ENCODE measurements around the gene PARD3. TPM values are rescaled to one million over a fixed set of nuclear protein-coding genes. Genes with fewer than 3 reads are reported as not detected.

The PARD3 gene
- total RNA-seq, 1 experiment from 2014 or later = 154 TPM

- H3K4me1 ChIP-seq (ENCODE audit: insufficient read depth, low read length) = peaks cover 13% of the 10 kb centered on the region; the same call in 1 of the 2 replicates
- DNase-seq = no peak
- no peak for ATAC-seq
- TF ChIP-seq EZH2 (IDR thresholded peaks at IDR 0.05; ENCODE audit: low read length, unreplicated experiment) (no peak), CTCF (conservative IDR thresholded peaks at IDR 0.05; ENCODE audit: low read depth, low read length) (no peak), EZH2phosphoT487 (IDR thresholded peaks at IDR 0.05; ENCODE audit: borderline replicate concordance, low read length) (no peak)
- no TSS peak for BruUV-seq (replicated peaks)
- H3K4me3 ChIP-seq (ENCODE audit: low read length) = no peak overlapping the region
- H3K9me2 ChIP-seq (replicated peaks; ENCODE audit: low read length) = no peaks in the 10 kb centered on the region
- ChIA-PET POLR2A (ENCODE audit: unreplicated experiment) (no interaction called here), CTCF (interaction anchor here (0.6 kb wide), 2 partner anchors 319 to 333 kb away, joined by 3 read pairs; no protein-coding TSS in a partner anchor)
- no peak overlapping the region for H2AFZ ChIP-seq (ENCODE audit: low read length)
- H3K4me2 ChIP-seq (ENCODE audit: low read length) = no peak overlapping the region
- no peaks in the 10 kb centered on the region for H3K9me3 ChIP-seq (ENCODE audit: low read length)
- H3K79me2 ChIP-seq (ENCODE audit: low read length) = peaks cover 62% of the 10 kb centered on the region
- no peaks in the 10 kb centered on the region for H3K36me3 ChIP-seq (ENCODE audit: low read depth, low read length)
- H3F3A ChIP-seq (ENCODE audit: low read length, unreplicated experiment) = no peaks in the 10 kb centered on the region
- H3K27me3 ChIP-seq (ENCODE audit: low read length) = no peaks in the 10 kb centered on the region
- no peak overlapping the region for H3K9ac ChIP-seq (ENCODE audit: low read length)
- no peak overlapping the region for H3K27ac ChIP-seq (ENCODE audit: low read length)
- intact Hi-C loops (cut with micrococcal nuclease) = no loop called here
- H4K20me1 ChIP-seq (ENCODE audit: low read length) = peaks cover 18% of the 10 kb centered on the region; the same call in 1 of the 2 replicates
Observed at GRCh38 chr10:34654211-34654610, 160.9 kb downstream of the PARD3 start.

- H3K27me3 ChIP-seq (ENCODE audit: low read length) = no peaks in the 10 kb centered on the region
- no peak overlapping the region for H3K9ac ChIP-seq (ENCODE audit: low read length)
- no peaks in the 10 kb centered on the region for H3K36me3 ChIP-seq (ENCODE audit: low read depth, low read length)
- H3K79me2 ChIP-seq (ENCODE audit: low read length) = peaks cover 65% of the 10 kb centered on the region
- H3K9me3 ChIP-seq (ENCODE audit: low read length) = no peaks in the 10 kb centered on the region
- peaks cover 13% of the 10 kb centered on the region; the same call in 1 of the 2 replicates for H3K4me1 ChIP-seq (ENCODE audit: insufficient read depth, low read length)
- no peak overlapping the region for H3K27ac ChIP-seq (ENCODE audit: low read length)
- H3K4me3 ChIP-seq (ENCODE audit: low read length) = no peak overlapping the region
- DNase-seq = no peak
- no peak overlapping the region for H3K4me2 ChIP-seq (ENCODE audit: low read length)
- peaks cover 18% of the 10 kb centered on the region; the same call in 1 of the 2 replicates for H4K20me1 ChIP-seq (ENCODE audit: low read length)
- no peaks in the 10 kb centered on the region for H3F3A ChIP-seq (ENCODE audit: low read length, unreplicated experiment)
- ChIA-PET CTCF (interaction anchor here (0.6 kb wide), 2 partner anchors 320 to 334 kb away, joined by 3 read pairs; no protein-coding TSS in a partner anchor), POLR2A (ENCODE audit: unreplicated experiment) (no interaction called here)
- intact Hi-C loops (cut with micrococcal nuclease) = no loop called here
- BruUV-seq (replicated peaks) = no TSS peak
- H3K9me2 ChIP-seq (replicated peaks; ENCODE audit: low read length) = no peaks in the 10 kb centered on the region
- no peak for TF ChIP-seq EZH2 (IDR thresholded peaks at IDR 0.05; ENCODE audit: low read length, unreplicated experiment)
- no peak for TF ChIP-seq CTCF (conservative IDR thresholded peaks at IDR 0.05; ENCODE audit: low read depth, low read length)
- no peak for TF ChIP-seq EZH2phosphoT487 (IDR thresholded peaks at IDR 0.05; ENCODE audit: borderline replicate concordance, low read length)
- ATAC-seq = no peak
- no peak overlapping the region for H2AFZ ChIP-seq (ENCODE audit: low read length)
Observed at GRCh38 chr10:34653530-34653929, 161.6 kb downstream of the PARD3 start.

GRCh38 chr10:34651416-34652195 lies 163.5 kb downstream of the PARD3 start:
- Histone ChIP-seq H3K4me3 (ENCODE audit: low read length) (no peak overlapping the region), H3K36me3 (ENCODE audit: low read depth, low read length) (no peaks in the 10 kb centered on the region), H3K27ac (ENCODE audit: low read length) (no peak overlapping the region), H3K4me1 (ENCODE audit: insufficient read depth, low read length) (peaks cover 13% of the 10 kb centered on the region; the same call in 1 of the 2 replicates), H2AFZ (ENCODE audit: low read length) (no peak overlapping the region), H3K9ac (ENCODE audit: low read length) (no peak overlapping the region), H3K9me2 (replicated peaks; ENCODE audit: low read length) (no peaks in the 10 kb centered on the region), H3K9me3 (ENCODE audit: low read length) (no peaks in the 10 kb centered on the region), H3K79me2 (ENCODE audit: low read length) (peaks cover 71% of the 10 kb centered on the region), H3K27me3 (ENCODE audit: low read length) (no peaks in the 10 kb centered on the region), H3F3A (ENCODE audit: low read length, unreplicated experiment) (no peaks in the 10 kb centered on the region), H3K4me2 (ENCODE audit: low read length) (no peak overlapping the region), H4K20me1 (ENCODE audit: low read length) (peaks cover 18% of the 10 kb centered on the region; the same call in 1 of the 2 replicates)
- ChIA-PET CTCF (no interaction called here), POLR2A (ENCODE audit: unreplicated experiment) (no interaction called here)
- TF ChIP-seq EZH2phosphoT487 (IDR thresholded peaks at IDR 0.05; ENCODE audit: borderline replicate concordance, low read length) = no peak
- TF ChIP-seq CTCF (conservative IDR thresholded peaks at IDR 0.05; ENCODE audit: low read depth, low read length) = no peak
- no peak for TF ChIP-seq EZH2 (IDR thresholded peaks at IDR 0.05; ENCODE audit: low read length, unreplicated experiment)
- ATAC-seq (no peak), DNase-seq (no peak)
- intact Hi-C loops (cut with micrococcal nuclease) = no loop called here
- no TSS peak for BruUV-seq (replicated peaks)
